Suprapubic skin (tissue), 4 donors: ENCODE results near the gene SAPCD1. TPM values are rescaled to one million over a fixed set of nuclear protein-coding genes. Genes with fewer than 3 reads are reported as not detected.

Experiments used
- DNase-seq, 2 donors: peaks; one replicate each; pipeline ENCODE4 v3.0.0-alpha.2; 2019; ENCODE audit warnings: low spot score in 2 of 2
- H3K27ac ChIP-seq: fragments of 200-600 bp; sonication (generic); one replicate; pipeline ENCODE4 v1.5.1; 2019
- H3K27me3 ChIP-seq: fragments of 200-600 bp; sonication (generic); one replicate; pipeline ENCODE4 v1.5.1; 2019
- H3K36me3 ChIP-seq: fragments of 200-600 bp; sonication (generic); one replicate; pipeline ENCODE4 v1.5.1; 2019
- H3K4me1 ChIP-seq: fragments of 200-600 bp; sonication (generic); one replicate; pipeline ENCODE4 v1.5.1; 2019
- H3K4me3 ChIP-seq: fragments of 200-600 bp; sonication (generic); one replicate; pipeline ENCODE4 v1.5.1; 2019; ENCODE audit warnings: mild to moderate bottlenecking
- H3K9me3 ChIP-seq: fragments of 200-600 bp; sonication (generic); one replicate; pipeline ENCODE4 v1.5.1; 2019
- CTCF ChIP-seq, 2 donors: fragments of 200-600 bp in 1 of 2; fragments of 450-650 bp in 1 of 2; sonication (generic) in 1 of 2; IDR thresholded peaks; one replicate each; pipeline ENCODE4 v1.5.1; 2016 to 2019; ENCODE audit warnings: antibody characterized with exemption in 2 of 2, mild to moderate bottlenecking in 1 of 2, moderate library complexity in 1 of 2
- EP300 ChIP-seq: sonication (generic); formaldehyde crosslinking; IDR thresholded peaks from one replicate; pipeline ENCODE4 v1.6.1; 2017; ENCODE audit warnings: antibody characterized with exemption
- POLR2A ChIP-seq, 2 donors: fragments of 450-650 bp; IDR thresholded peaks; one replicate each; pipeline ENCODE4 v1.6.1; 2017; ENCODE audit warnings: antibody characterized with exemption in 2 of 2, mild to moderate bottlenecking in 2 of 2, moderate library complexity in 2 of 2
- POLR2AphosphoS5 ChIP-seq, 3 donors: sonication (generic); formaldehyde crosslinking; IDR thresholded peaks; one replicate each; pipeline ENCODE4 v1.6.1; 2017; ENCODE audit warnings: antibody characterized with exemption in 3 of 3
- WGBS: methylation state at CpG from one replicate; pipeline ENCODE4 v1.1.5; 2018; 5-methylcytosine and 5-hydroxymethylcytosine counted together
- total RNA-seq, 4 donors: library from RNA; depleted of rRNA; stranded (reverse); fragments of >200 nt; gene quantifications; one replicate each; pipeline ENCODE4 v1.1.0, GENCODE V29; 2016

The SAPCD1 gene
- total RNA-seq, 4 donors from 2014 or later = 9.3 to 42.2 (median 20.3) TPM

DNA sequence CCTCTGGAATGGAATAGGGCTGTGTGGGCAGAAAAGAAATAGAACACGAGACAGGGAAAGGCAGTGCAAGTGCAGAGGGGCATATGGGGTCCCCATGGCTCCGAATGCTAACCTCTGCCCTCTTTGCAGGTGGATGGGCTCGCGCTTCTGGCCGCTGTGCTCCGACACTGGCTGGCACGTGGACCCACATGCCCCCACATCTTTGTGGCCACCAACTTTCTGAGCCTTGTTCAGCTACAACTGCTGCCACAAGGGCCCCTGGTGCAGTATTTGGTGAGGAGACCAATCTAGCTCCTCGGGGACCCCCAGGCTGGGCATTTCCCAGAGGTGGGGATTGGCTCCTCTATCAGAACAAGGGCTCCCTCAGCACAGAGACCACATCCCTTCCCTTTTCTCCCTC, 1.1 kb upstream of the SAPCD1 start:
- DNase-seq = no peak
- no peak overlapping the region for H3K4me3 ChIP-seq
- H3K27me3 ChIP-seq = no peaks in the 10 kb centered on the region
- H3K27ac ChIP-seq = no peak overlapping the region
- peaks cover 16% of the 10 kb centered on the region for H3K4me1 ChIP-seq
- TF ChIP-seq POLR2AphosphoS5 (IDR thresholded peaks at IDR 0.05) = no peak
- no peak for TF ChIP-seq EP300
- TF ChIP-seq CTCF (IDR thresholded peaks at IDR 0.05) = no peak
- no peak for TF ChIP-seq POLR2A (IDR thresholded peaks at IDR 0.05)
- H3K9me3 ChIP-seq = no peaks in the 10 kb centered on the region
- H3K36me3 ChIP-seq = peaks cover 22% of the 10 kb centered on the region
- 96% methylated on average over 8 of the region's 8 CpGs for WGBS

DNA sequence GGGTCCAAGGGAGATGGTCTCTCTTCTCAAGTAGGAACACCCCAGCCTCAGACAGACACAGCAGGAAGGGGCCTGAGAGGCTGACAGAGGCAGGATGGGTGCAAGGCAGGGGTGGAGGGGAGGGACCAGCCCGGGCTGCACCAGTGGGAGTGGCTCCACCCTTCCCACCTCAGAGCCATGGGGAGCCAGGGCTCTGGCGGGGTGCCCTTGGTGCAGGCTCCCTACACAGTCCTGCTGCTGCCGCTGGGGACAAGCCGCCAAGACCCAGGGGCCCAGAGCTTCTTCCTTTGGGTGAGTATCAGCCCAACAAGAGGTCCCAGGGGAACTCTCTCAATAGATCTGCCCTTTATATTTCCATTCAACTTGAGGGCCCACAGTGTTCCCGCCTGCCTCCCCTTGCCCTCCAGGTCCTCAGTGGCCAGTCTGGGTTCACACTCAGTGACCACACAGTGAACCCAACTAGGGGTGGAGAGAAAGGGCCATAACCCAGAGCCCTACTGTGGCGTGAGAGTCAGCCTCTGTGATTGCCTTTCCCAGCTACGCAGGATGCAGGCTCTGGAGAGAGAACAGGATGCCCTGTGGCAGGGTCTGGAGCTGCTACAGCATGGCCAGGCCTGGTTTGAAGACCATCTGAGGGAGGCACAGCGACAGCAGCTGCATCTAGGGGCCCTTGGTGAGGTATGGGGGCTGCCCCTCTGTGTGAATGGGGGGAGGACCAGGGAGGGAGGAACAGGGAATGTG, 592 bp downstream of the SAPCD1 start:
- no peak for DNase-seq
- H3K27me3 ChIP-seq = no peaks in the 10 kb centered on the region
- H3K36me3 ChIP-seq = peaks cover 22% of the 10 kb centered on the region
- no peaks in the 10 kb centered on the region for H3K9me3 ChIP-seq
- no peak for TF ChIP-seq CTCF (IDR thresholded peaks at IDR 0.05)
- TF ChIP-seq POLR2AphosphoS5 (IDR thresholded peaks at IDR 0.05) = no peak
- no peak for TF ChIP-seq EP300
- no peak for TF ChIP-seq POLR2A (IDR thresholded peaks at IDR 0.05)
- 37% methylated on average over 2 of the region's 8 CpGs for WGBS
- H3K4me3 ChIP-seq = no peak overlapping the region
- H3K27ac ChIP-seq = no peak overlapping the region
- H3K4me1 ChIP-seq = peaks cover 23% of the 10 kb centered on the region

GRCh38 chr6:31763619-31763940, 1.1 kb downstream of the SAPCD1 start:
- no peaks in the 10 kb centered on the region for H3K9me3 ChIP-seq
- no peak overlapping the region for H3K27ac ChIP-seq
- no peak for DNase-seq
- H3K36me3 ChIP-seq = peaks cover 22% of the 10 kb centered on the region
- WGBS = 38% methylated on average over 1 of the region's 1 CpG
- H3K27me3 ChIP-seq = no peaks in the 10 kb centered on the region
- peaks cover 23% of the 10 kb centered on the region for H3K4me1 ChIP-seq
- TF ChIP-seq CTCF (IDR thresholded peaks at IDR 0.05) = no peak
- H3K4me3 ChIP-seq = no peak overlapping the region

DNA sequence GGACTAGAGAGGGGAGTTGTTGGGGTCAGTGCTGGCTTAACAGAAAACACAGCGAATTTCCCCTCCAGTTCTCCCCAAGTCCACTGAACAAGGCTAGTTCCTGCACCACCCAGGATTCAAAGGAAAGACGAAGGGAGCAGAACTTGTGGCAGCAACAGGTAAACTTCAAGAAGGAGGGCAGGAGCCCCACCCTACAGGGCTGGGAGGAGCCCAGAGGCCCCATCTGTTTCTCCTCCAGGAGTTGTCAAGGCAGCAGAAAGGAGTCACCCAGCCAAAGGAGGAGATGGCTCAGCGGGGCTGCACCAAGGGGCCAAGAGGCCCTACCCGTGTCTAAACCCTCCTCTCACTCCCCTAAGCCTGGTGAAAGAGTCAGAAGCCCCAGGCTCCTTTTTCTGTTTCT, 1.7 kb downstream of the SAPCD1 start:
- H3K4me1 ChIP-seq = peaks cover 23% of the 10 kb centered on the region
- TF ChIP-seq EP300 (no peak), POLR2A (IDR thresholded peaks at IDR 0.05) (no peak), POLR2AphosphoS5 (IDR thresholded peaks at IDR 0.05) (no peak), CTCF (IDR thresholded peaks at IDR 0.05) (no peak)
- DNase-seq = no peak
- no peaks in the 10 kb centered on the region for H3K9me3 ChIP-seq
- H3K36me3 ChIP-seq = peaks cover 20% of the 10 kb centered on the region
- no peaks in the 10 kb centered on the region for H3K27me3 ChIP-seq
- no peak overlapping the region for H3K4me3 ChIP-seq
- WGBS = 54% methylated on average over 4 of the region's 4 CpGs
- H3K27ac ChIP-seq = no peak overlapping the region

DNA sequence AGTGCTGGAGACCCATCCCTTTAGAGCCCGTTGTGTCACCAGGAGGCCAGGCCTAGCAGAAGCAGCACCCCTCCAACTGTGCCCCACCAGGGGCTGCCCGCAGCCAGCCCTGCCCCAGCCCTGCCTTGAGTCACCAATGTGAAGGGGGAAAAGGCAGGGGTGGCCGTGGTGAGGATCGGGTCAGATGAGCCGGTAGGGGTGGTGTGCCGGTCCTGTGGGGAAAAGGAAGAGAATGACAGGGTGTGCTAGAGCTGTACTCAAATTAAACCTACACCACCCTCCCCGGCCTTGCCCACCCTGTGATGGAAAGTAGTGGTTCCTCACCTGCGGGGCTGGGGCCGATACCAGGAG, 3.1 kb downstream of the SAPCD1 start:
- Histone ChIP-seq H3K9me3 (no peaks in the 10 kb centered on the region), H3K4me3 (no peak overlapping the region), H3K27ac (no peak overlapping the region), H3K27me3 (no peaks in the 10 kb centered on the region), H3K4me1 (peaks cover 26% of the 10 kb centered on the region), H3K36me3 (peaks cover 12% of the 10 kb centered on the region)
- DNase-seq = no peak
- no peak for TF ChIP-seq POLR2AphosphoS5 (IDR thresholded peaks at IDR 0.05)
- TF ChIP-seq EP300 = no peak
- no peak for TF ChIP-seq CTCF (IDR thresholded peaks at IDR 0.05)
- TF ChIP-seq POLR2A (IDR thresholded peaks at IDR 0.05) = no peak
- WGBS = 78% methylated on average over 6 of the region's 9 CpGs
